Right lobe of liver (tissue), 4 donors: ENCODE results near the gene USP17L13.
"Not testable (repeated sequence)": the region's sequence is repeated elsewhere in the genome, so short reads cannot be mapped to it uniquely, and the experiment has no call there.

ENCODE experiments used
- CTCF ChIP-seq, 4 donors: fragments of 200-600 bp in 3 of 4; fragments of 450-650 bp in 1 of 4; IDR thresholded peaks; one replicate each; pipeline versions ENCODE4 v1.5.1 to v1.8.0; 2016 to 2022; ENCODE audit warnings: antibody characterized with exemption in 4 of 4, mild to moderate bottlenecking in 2 of 4
- POLR2A ChIP-seq: fragments of 450-650 bp; IDR thresholded peaks from one replicate; pipeline ENCODE4 v1.6.1; 2017; ENCODE audit warnings: antibody characterized with exemption, mild to moderate bottlenecking
- donor health status: DM: no; HTN: no; CAD: no.
- donor health status: DM: no; HTN: no; CAD: no.
- donor health status: DM: no; HTN: yes; CAD: no.

DNA sequence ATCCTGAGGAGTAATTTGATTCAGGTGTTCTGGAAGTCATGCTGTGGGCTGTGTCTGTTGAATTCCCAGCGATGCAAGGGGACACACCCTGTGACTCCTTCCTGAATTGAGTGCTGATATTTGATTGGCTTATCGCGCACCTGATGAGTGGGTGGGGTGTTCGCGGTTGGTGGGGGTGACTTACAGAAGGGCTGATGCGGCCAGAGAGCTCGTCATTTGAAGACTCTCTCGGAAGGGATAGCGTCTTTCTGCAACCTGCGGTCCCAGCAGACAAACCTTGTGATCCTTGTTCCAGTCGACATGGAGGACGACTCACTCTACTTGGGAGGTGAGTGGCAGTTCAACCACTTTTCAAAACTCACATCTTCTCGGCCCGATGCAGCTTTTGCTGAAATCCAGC is 18.9 kb downstream of the USP17L13 start, which contains the start of gene USP17L17:
- TF ChIP-seq CTCF (IDR thresholded peaks at IDR 0.05); POLR2A: not testable (repeated sequence)
